GM23338 (cell line): ENCODE measurements around the gene CCL17.

Experiments
- EZH2 ChIP-seq: fragments of 200-600 bp; sonication (generic); IDR thresholded peaks from one replicate; pipeline ENCODE4 v1.8.0; 2017; ENCODE audit warnings: antibody characterized with exemption, mild to moderate bottlenecking, low read depth; ENCODE audit not compliant: unreplicated experiment
- EZH2phosphoT487 ChIP-seq: fragments of 200-600 bp; sonication (generic); IDR thresholded peaks from one replicate; pipeline ENCODE4 v1.8.1; 2018; ENCODE audit warnings: antibody characterized with exemption; ENCODE audit not compliant: unreplicated experiment
- TF ChIP-seq, protein P1 (sequence below), 2 experiments: fragments of 200-600 bp in 1 of 2; sonication (generic) in 1 of 2; conservative IDR thresholded peaks; 2 replicates each; pipeline versions ENCODE4 v1.5.1 to v1.6.1; 2016 to 2017; ENCODE audit warnings: antibody characterized with exemption in 2 of 2, low read depth in 2 of 2, mild to moderate bottlenecking in 2 of 2, moderate library complexity in 1 of 2
- TF ChIP-seq, protein P2 (sequence below): IDR thresholded peaks from one replicate; pipeline ENCODE4 v1.6.1; 2018; ENCODE audit warnings: antibody characterized with exemption; ENCODE audit not compliant: unreplicated experiment

DNA sequence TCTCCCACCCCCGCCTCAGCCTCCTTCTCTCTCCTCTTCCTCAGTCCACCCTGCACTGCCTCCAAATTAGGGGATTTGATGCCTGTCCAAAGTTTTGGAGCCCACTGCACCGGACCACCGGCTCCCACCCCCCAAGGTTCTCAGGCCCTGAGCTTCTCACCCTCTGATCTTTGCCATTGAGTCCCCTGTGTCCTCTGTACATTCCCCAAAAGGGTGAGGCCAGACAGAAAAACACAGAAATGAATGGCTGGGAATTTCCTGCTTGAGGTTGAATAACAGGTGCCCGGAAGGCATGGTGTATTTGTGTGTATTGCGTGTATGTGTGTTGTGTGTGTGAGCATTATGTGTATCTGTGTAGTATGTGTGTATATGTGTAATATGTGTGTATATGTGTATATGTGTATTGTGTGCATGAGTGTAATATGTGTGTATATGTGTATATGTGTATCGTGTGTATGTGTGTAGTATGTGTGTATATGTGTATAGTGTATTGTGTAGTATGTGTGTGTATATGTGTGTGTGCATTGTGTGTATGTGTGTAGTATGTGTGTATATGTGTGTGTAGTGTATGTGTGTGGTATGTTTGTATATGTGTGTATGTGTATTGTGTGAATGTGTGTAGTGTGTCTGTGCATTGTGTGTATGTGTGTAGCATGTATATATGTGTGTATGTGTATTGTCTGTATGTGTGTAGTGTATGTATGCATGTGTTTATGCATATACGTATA is 16.0 kb upstream of the CCL17 start:
- no peak for TF ChIP-seq EZH2phosphoT487
- TF ChIP-seq, protein P1, sequence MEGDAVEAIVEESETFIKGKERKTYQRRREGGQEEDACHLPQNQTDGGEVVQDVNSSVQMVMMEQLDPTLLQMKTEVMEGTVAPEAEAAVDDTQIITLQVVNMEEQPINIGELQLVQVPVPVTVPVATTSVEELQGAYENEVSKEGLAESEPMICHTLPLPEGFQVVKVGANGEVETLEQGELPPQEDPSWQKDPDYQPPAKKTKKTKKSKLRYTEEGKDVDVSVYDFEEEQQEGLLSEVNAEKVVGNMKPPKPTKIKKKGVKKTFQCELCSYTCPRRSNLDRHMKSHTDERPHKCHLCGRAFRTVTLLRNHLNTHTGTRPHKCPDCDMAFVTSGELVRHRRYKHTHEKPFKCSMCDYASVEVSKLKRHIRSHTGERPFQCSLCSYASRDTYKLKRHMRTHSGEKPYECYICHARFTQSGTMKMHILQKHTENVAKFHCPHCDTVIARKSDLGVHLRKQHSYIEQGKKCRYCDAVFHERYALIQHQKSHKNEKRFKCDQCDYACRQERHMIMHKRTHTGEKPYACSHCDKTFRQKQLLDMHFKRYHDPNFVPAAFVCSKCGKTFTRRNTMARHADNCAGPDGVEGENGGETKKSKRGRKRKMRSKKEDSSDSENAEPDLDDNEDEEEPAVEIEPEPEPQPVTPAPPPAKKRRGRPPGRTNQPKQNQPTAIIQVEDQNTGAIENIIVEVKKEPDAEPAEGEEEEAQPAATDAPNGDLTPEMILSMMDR (conservative IDR thresholded peaks at IDR 0.05; ENCODE audit: low read depth in 2 of 2) = no peak
- TF ChIP-seq, protein P2, sequence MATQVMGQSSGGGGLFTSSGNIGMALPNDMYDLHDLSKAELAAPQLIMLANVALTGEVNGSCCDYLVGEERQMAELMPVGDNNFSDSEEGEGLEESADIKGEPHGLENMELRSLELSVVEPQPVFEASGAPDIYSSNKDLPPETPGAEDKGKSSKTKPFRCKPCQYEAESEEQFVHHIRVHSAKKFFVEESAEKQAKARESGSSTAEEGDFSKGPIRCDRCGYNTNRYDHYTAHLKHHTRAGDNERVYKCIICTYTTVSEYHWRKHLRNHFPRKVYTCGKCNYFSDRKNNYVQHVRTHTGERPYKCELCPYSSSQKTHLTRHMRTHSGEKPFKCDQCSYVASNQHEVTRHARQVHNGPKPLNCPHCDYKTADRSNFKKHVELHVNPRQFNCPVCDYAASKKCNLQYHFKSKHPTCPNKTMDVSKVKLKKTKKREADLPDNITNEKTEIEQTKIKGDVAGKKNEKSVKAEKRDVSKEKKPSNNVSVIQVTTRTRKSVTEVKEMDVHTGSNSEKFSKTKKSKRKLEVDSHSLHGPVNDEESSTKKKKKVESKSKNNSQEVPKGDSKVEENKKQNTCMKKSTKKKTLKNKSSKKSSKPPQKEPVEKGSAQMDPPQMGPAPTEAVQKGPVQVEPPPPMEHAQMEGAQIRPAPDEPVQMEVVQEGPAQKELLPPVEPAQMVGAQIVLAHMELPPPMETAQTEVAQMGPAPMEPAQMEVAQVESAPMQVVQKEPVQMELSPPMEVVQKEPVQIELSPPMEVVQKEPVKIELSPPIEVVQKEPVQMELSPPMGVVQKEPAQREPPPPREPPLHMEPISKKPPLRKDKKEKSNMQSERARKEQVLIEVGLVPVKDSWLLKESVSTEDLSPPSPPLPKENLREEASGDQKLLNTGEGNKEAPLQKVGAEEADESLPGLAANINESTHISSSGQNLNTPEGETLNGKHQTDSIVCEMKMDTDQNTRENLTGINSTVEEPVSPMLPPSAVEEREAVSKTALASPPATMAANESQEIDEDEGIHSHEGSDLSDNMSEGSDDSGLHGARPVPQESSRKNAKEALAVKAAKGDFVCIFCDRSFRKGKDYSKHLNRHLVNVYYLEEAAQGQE = no peak
- no peak for TF ChIP-seq EZH2
